GM19397 (cell line): Measurements from ENCODE around the gene DCP1B.
"Not testable (repeated sequence)": the region's sequence is repeated elsewhere in the genome, so short reads cannot be mapped to it uniquely, and the experiment has no call there.

ENCODE experiments used
- ATAC-seq: cut with Tn5 transposase; IDR thresholded peaks from one replicate; pipeline ENCODE4 v1.9.1; 2021; ENCODE audit warnings: mild to moderate bottlenecking, moderate library complexity; ENCODE audit not compliant: unreplicated experiment

Gene DCP1B

DNA sequence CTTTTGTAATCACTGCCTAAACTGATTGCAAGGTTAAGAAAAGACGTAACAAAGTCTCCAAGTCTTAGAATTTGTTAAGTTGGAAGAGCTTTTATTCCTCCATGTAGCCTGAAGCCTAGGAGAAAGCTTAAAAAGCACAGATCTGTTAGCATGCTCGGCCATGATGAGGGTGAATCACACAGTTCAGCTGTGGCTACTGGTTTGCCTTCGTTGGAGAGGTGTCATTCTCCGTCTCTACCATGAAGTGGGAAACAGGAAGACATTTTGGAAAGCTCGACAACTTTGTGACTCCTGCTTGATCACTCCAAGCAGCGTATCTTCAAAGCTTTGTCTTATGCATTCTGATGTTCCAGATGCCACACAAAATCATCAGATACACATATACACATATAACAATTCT is 27.1 kb downstream of the DCP1B start:
- ATAC-seq = no peak

GRCh38 chr12:1974812-1975211 is 29.4 kb downstream of the DCP1B start:
- ATAC-seq = no peak

DNA sequence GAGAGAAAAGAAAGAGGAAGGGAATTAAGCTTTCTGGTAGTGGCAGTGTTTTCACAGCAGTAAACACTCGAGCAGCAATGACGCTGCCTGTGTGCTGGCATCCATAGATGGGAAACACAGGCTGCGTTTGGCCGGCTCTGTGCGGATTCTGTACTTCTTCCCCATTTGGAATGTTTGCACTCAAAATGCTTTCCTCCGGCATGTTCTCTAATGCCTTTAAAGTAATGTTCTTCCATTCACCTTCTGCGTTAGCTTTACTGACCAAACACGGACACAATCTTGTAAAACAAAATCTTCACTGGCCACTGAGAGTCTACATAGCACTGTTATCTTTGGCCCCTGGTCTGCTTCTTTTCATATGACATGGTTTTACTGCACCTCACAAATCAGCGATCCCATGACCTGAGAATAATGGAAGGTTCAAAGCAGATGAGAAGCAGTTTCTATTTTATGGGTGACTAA is 31.4 kb downstream of the DCP1B start:
- no peak for ATAC-seq

DNA sequence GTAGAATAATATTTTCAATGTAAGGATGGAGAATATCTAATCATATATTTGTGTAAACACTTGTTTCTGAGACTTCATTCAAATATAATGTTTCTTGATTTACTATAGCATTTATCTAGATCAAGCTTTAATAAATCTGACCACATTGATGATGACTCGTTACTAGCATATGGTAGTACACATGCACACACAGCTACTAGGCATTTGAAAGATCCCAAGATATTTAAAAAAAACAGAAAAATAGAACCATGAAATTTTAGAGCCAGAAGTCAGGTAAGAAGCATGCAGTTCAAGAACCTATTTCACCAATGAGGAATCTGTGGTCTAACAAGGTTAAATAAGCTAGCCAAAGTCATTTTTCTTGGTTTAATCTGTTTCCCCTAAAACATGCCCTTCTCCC is 32.0 kb downstream of the DCP1B start:
- ATAC-seq = no peak

DNA sequence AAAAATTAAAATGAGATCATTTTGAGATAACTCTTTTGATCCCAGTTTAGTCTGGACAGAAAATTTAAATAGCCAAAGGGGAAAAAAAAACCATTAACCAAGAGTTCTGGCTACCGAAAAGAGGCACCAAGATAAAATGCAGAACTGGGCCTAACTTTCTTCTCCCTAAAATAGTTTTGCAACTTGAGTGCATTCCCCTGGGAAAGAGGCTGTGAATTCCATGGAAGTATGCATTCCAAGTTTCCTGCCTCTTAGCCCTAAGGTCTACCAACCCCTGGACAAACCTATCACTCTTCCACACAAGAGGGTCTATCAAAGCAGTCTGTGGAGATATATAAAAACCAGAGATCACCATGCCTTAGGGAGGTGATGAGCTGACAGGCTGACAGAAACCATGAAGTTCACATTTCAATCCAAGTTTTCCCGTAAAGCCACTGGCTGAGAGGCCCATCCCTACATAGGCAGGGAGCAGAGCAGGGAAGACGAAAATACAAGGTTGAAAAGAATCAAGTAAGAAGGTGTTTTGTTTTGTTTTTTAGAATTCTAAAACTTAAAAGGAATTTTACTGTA is 33.8 kb downstream of the DCP1B start:
- ATAC-seq = no peak

GRCh38 chr12:1966561-1967226 is 37.6 kb downstream of the DCP1B start:
- no peak for ATAC-seq

GRCh38 chr12:1965916-1966315 is 38.3 kb downstream of the DCP1B start:
- ATAC-seq = no peak

DNA sequence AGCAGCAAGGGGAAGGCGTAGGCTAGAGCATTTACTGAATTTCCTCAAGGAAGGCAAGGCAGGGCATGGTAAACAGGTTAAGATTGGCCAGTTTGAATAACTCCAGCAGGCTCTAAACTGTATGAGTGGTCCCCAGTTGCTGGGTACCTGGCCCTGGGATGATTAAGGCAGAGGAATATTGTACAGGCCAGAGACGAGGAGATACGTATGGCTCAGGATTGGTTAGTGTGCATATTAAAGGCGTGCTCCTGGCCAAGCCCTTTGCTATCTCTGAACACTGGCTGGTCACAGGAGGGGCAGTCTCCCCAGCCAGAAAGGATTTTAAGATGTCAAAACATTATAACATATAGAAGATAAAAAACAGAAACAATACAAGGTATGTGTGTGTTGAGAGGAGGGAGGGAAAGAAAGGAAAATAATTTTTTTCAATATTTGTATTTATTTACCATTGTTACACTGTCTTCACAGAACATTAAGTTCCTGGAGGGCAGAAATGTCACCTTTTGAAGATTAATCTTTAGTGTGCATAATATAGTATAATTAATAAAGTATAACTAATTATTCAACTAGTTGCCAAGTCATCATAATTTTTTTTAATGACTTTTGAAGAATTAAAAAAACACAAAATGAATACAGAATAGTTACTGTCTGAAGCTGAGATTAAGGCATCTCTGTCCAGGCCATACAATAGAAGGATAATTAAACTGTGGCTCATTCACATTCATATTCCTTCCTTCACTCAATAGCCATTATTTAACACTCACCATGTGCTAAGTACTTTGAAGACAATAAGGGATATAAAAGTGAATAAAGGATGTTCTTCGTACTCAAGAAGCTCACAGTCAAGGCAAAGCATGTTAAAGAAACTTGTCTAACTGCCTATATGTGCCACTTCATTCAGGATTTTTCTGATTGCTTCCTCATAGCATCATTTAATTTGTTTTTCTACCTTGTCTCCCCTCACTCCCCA is 41.9 kb downstream of the DCP1B start:
- ATAC-seq = no peak

DNA sequence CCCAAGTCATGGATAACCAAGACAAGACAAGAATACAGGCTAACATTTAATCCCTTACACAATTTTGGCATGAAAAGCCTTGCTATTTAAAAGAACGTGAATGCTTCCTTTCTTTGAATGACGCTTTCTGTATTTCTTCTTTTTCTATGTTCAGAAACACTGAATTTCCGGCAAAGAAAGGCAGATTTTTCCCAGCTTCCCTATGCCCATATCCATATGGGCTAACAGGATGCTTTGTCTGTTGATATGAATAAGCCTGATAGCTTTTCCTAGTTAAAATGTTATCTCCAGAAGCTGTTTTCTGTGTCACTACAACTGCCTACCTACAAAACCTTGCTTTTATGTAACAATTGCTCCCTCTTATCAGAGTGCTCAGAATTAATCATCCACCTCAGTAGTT is 47.5 kb downstream of the DCP1B start:
- ATAC-seq = no peak

DNA sequence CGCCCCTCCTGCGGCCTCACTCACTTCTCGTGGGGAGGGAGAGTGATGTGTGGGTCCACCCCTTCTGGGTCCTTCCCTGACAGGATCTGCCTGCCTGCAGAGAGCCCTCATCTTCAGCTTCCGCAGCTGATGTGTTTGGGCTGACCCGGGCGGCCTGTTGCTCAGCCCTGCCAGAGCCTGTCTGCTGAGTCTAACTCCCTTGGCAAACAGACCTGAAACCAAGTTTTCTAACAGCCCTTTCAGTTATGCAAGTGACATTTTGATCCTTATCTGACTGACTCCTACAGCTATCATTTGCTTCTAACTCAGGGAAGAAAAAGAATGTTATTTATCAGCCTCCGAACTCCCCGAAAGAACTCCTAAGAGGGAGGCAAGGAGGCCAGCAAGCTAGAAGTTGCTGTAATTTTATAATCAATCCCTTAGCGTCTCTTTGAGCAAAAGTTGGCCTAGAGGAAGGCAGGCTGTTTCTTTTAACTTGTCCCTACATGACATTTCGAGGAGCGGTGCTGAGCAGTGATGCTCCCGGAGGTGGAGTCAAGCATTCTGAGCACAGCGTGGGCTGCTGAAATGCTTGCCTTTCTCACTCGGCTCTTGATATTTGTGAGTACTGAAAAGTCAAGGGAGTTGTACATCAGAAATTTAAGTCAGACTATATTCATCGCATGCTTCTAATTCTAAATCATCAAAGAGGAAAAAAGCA is 54.3 kb downstream of the DCP1B start:
- ATAC-seq = no peak

DNA sequence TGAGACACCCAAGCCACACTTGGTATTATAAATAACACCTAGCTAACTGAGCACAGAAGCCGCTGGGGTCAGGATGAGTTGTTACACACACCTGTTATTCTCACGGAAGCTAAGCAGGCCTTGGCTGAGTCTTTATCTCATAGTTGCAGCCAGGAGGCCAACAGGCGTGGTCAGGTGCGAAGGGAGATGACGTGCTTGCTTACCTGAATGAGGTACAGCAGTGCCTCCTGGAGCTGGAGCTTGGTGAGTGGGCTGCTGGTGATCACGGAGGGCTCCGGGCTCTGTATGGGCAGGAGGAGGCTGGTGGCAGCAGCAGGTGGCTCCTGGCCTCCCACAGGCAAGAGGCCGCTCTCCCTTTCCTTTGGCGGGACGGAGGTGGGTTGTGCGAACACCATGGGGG is 55.4 kb downstream of the DCP1B start:
- ATAC-seq = no peak

DNA sequence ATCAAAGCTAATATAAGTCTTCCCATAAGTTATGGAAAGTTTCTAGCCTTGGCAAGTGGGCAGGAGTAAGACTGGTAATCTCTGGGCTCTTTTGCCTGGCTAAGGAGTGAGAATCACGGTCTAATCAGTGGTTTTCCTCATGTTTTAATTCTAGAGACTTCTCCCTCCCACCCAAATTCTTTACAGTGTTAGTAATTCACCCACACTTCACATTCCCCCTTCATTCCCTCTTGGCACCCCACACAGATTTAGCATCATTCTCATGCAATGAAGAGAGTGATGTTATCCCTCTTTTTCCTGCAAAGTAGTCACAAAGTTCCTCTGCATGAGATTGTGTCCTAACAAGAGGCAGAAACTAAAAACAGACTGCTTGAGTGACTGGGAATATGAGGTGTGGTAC is 57.2 kb downstream of the DCP1B start:
- no peak for ATAC-seq

- ATAC-seq = no peak
Observed at GRCh38 chr12:1946296-1946695, 58.0 kb downstream of the DCP1B start.

DNA sequence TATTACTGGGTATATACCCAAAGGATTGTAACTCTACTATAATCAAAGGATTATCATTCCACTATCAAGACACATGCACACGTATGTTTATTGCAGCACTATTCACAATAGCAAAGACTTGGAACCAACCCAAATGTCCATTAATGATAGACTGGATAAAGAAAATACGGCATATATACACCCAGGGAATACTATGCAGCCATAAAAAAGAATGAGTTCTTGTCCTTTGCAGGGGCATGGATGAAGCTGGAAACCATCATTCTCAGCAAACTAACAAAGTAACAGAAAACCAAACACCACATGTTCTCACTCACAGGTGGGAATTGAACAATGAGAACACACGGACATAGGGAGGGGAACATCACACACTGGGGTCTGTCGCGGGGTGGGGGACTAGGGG is 58.8 kb downstream of the DCP1B start:
- ATAC-seq = not testable (repeated sequence)

DNA sequence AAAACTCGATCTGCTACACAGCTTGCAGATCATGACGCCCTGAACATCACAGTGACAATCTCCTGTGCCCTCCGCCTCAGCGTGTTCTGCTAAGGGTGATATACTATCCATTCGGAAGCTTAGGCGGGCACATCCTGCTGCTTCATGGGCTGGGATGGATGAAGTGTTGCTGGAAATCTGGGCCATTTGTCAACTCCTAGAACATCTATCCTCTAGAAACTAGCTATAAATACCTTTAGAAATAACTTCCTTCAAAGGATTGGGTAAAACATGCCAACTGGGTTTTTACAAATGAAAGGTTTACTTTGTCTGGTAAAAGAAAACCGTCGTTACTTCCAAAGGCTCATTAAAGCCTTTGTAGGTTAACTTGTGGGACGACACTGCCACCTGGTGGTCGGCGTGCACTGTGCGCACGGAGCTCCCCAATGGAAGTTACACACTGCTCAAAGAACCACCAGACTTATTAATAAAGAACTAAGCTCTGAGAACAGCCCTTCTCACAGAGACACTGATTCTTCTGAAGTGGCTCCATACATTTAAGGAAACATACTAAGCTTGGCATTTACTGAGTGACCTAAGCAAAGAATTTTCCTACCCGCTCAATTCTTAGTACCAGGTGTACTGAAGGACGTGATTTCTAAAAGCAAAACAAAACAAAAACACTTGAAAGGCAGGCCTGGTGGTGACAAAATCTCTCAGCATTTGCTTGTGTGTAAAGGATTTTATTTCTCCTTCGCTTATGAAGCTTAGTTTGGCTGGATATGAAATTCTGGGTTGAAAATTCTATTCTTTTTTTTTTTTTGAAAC is 64.3 kb downstream of the DCP1B start:
- no peak for ATAC-seq

DNA sequence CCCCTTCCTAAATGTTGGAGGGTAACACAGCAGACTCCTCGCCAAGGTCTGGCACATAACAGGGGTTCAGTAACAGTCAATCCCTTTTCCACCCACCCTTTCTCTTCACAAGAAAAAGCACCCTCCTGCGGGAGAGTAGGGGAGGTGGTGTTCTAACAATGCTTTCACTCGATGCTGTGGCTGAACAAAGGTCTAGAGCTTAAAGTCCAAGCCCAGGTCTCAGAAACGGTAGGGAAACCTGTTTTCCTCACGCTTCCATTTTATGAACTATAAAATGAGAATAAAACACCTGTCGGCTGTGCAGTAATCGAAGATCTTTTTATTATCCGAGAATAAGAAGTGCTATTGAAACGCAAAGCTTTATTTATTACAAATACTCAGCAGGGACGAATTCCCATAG is 64.9 kb downstream of the DCP1B start:
- ATAC-seq = no peak

GRCh38 chr12:1937481-1938224 is 66.6 kb downstream of the DCP1B start:
- no peak for ATAC-seq

- no peak for ATAC-seq
Observed at GRCh38 chr12:1936406-1937320, 67.6 kb downstream of the DCP1B start.
